Neural cell (in vitro differentiated cells): ENCODE measurements around the gene FZD7.

Experiments used
- EZH2 ChIP-seq: fragments of 200-600, 300-800 bp; shearing (Covaris generic), sonication (generic); IDR thresholded peaks from 2 replicates; pipeline ENCODE4 v1.6.1; 2014; ENCODE audit warnings: antibody characterized with exemption, low read length, borderline replicate concordance, mild to moderate bottlenecking; ENCODE audit not compliant: insufficient read depth, poor library complexity, severe bottlenecking
- POLR2AphosphoS5 ChIP-seq: IDR thresholded peaks from 2 replicates; pipeline ENCODE4 v1.6.1; 2012
- RAD21 ChIP-seq: fragments of 450-650 bp; conservative IDR thresholded peaks from 2 replicates; pipeline ENCODE4 v1.6.1; 2014; ENCODE audit warnings: antibody characterized with exemption, mild to moderate bottlenecking, moderate library complexity
- TAF1 ChIP-seq: IDR thresholded peaks from 2 replicates; pipeline ENCODE4 v1.6.1; 2012; ENCODE audit warnings: low read depth
- TF ChIP-seq, protein P1 (sequence below): fragments of 450-650 bp; IDR thresholded peaks from 2 replicates; pipeline ENCODE4 v1.5.1; 2014; ENCODE audit warnings: antibody characterized with exemption, mild to moderate bottlenecking, moderate library complexity; ENCODE audit not compliant: poor library complexity, severe bottlenecking
- TF ChIP-seq, protein P2 (sequence below): IDR thresholded peaks from 2 replicates; pipeline ENCODE4 v1.6.1; 2012; ENCODE audit warnings: borderline replicate concordance

DNA sequence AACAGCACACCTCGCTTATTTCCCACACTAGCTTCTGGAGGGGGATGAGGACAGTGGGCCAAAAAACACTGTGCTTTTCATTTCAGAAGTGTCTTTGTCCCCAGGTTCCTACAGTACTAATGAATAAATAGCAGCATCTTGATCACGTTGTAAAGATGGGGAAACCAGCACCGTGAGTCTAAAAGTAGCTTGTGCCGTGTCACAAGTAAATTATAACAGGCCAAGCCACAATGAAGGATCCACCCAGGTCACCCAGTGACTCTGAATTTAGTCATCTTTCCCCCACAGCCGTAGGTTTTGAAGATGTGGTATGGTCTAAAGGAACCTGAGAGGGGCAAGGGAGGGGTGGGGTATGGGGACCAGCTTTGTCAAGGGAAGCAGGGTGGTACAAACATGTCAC is 8.8 kb downstream of the FZD7 start:
- TF ChIP-seq, protein P1, sequence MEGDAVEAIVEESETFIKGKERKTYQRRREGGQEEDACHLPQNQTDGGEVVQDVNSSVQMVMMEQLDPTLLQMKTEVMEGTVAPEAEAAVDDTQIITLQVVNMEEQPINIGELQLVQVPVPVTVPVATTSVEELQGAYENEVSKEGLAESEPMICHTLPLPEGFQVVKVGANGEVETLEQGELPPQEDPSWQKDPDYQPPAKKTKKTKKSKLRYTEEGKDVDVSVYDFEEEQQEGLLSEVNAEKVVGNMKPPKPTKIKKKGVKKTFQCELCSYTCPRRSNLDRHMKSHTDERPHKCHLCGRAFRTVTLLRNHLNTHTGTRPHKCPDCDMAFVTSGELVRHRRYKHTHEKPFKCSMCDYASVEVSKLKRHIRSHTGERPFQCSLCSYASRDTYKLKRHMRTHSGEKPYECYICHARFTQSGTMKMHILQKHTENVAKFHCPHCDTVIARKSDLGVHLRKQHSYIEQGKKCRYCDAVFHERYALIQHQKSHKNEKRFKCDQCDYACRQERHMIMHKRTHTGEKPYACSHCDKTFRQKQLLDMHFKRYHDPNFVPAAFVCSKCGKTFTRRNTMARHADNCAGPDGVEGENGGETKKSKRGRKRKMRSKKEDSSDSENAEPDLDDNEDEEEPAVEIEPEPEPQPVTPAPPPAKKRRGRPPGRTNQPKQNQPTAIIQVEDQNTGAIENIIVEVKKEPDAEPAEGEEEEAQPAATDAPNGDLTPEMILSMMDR, result no peak
- TF ChIP-seq TAF1 (no peak), POLR2AphosphoS5 (no peak), EZH2 (no peak), RAD21 (no peak)
- TF ChIP-seq, protein P2, sequence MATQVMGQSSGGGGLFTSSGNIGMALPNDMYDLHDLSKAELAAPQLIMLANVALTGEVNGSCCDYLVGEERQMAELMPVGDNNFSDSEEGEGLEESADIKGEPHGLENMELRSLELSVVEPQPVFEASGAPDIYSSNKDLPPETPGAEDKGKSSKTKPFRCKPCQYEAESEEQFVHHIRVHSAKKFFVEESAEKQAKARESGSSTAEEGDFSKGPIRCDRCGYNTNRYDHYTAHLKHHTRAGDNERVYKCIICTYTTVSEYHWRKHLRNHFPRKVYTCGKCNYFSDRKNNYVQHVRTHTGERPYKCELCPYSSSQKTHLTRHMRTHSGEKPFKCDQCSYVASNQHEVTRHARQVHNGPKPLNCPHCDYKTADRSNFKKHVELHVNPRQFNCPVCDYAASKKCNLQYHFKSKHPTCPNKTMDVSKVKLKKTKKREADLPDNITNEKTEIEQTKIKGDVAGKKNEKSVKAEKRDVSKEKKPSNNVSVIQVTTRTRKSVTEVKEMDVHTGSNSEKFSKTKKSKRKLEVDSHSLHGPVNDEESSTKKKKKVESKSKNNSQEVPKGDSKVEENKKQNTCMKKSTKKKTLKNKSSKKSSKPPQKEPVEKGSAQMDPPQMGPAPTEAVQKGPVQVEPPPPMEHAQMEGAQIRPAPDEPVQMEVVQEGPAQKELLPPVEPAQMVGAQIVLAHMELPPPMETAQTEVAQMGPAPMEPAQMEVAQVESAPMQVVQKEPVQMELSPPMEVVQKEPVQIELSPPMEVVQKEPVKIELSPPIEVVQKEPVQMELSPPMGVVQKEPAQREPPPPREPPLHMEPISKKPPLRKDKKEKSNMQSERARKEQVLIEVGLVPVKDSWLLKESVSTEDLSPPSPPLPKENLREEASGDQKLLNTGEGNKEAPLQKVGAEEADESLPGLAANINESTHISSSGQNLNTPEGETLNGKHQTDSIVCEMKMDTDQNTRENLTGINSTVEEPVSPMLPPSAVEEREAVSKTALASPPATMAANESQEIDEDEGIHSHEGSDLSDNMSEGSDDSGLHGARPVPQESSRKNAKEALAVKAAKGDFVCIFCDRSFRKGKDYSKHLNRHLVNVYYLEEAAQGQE, result no peak
